Natural killer cell treated with Interleukin-12 subunit alpha and Interleukin-12 subunit beta and Interleukin-15 and Interleukin-18, amount 100 ng/mL, for 72 hours (primary cell): Measurements from ENCODE around the gene MMEL1. TPM values are rescaled to one million over a fixed set of nuclear protein-coding genes. Genes with fewer than 3 reads are reported as not detected.

Source experiments
- ATAC-seq, 2 donors: fragments of 150-1000 bp; cut with Tn5 transposase in 1 of 2; sonication (Bioruptor Pico), chemical (Tn5 transposase) in 1 of 2; 2 replicates each; pipeline ENCODE4 v1.10.0; 2021
- DNase-seq: peaks from one replicate; pipeline ENCODE4 v3.0.0; 2022; ENCODE audit warnings: low spot score
- H3K27ac Mint-ChIP-seq, 2 donors: 1 replicate in 1 of 2; 2 replicates in 1 of 2; pipeline ENCODE4 v1.8.0; 2022; ENCODE audit warnings: mixed read lengths in 2 of 2, mild to moderate bottlenecking in 1 of 2, moderate library complexity in 1 of 2
- H3K27me3 Mint-ChIP-seq, 2 donors: 1 replicate in 1 of 2; 2 replicates in 1 of 2; pipeline ENCODE4 v1.8.0; 2022; ENCODE audit warnings: mixed read lengths in 2 of 2
- H3K36me3 Mint-ChIP-seq: one replicate; pipeline ENCODE4 v1.8.0; 2022; ENCODE audit warnings: mixed read lengths
- H3K4me1 Mint-ChIP-seq, 2 donors: 1 replicate in 1 of 2; 2 replicates in 1 of 2; pipeline ENCODE4 v1.8.0; 2022; ENCODE audit warnings: low read depth in 2 of 2, mixed read lengths in 2 of 2, mild to moderate bottlenecking in 1 of 2
- H3K4me3 Mint-ChIP-seq: one replicate; pipeline ENCODE4 v1.8.0; 2022; ENCODE audit warnings: mixed read lengths
- H3K9me3 Mint-ChIP-seq: 2 replicates; pipeline ENCODE4 v1.8.0; 2022; ENCODE audit warnings: mixed read lengths
- total RNA-seq, 2 donors: library from RNA; stranded (reverse); gene quantifications; one replicate each; pipeline ENCODE4 v1.2.3, GENCODE V29; 2022

Gene MMEL1
- total RNA-seq, 2 donors from 2014 or later = 0.81 TPM; not detected in 1

GRCh38 chr1:2638466-2639115, 5.8 kb upstream of the MMEL1 start:
- H3K36me3 Mint-ChIP-seq = no peaks in the 10 kb centered on the region
- H3K9me3 Mint-ChIP-seq = no peaks in the 10 kb centered on the region
- no peak for ATAC-seq
- peaks cover 7 to 8% of the 10 kb centered on the region in 2 donors for H3K4me1 Mint-ChIP-seq
- H3K27ac Mint-ChIP-seq = no peak overlapping the region
- H3K27me3 Mint-ChIP-seq = peaks cover 5 to 6% of the 10 kb centered on the region in 2 donors
- DNase-seq = no peak
- no peak overlapping the region for H3K4me3 Mint-ChIP-seq

- H3K4me1 Mint-ChIP-seq = peaks cover 6 to 7% of the 10 kb centered on the region in 2 donors
- H3K27me3 Mint-ChIP-seq = peaks cover 5 to 6% of the 10 kb centered on the region in 2 donors
- no peaks in the 10 kb centered on the region for H3K9me3 Mint-ChIP-seq
- no peak for ATAC-seq
- no peak overlapping the region for H3K27ac Mint-ChIP-seq
- no peak for DNase-seq
- no peak overlapping the region for H3K4me3 Mint-ChIP-seq
- H3K36me3 Mint-ChIP-seq = no peaks in the 10 kb centered on the region
These were observed 4.8 kb upstream of the MMEL1 start for GRCh38 chr1:2637442-2638145.

GRCh38 chr1:2636733-2637132, 3.9 kb upstream of the MMEL1 start:
- DNase-seq = no peak
- Mint-ChIP-seq H3K36me3 (no peaks in the 10 kb centered on the region), H3K27ac (no peak overlapping the region)

GRCh38 chr1:2635361-2636010, 2.7 kb upstream of the MMEL1 start:
- no peak for ATAC-seq
- H3K27ac Mint-ChIP-seq = no peak overlapping the region
- H3K27me3 Mint-ChIP-seq = peaks cover 11 to 15% of the 10 kb centered on the region in 2 donors

More at GRCh38 chr1:2636733-2637132, 3.9 kb upstream of the MMEL1 start:
- Mint-ChIP-seq H3K9me3 (no peaks in the 10 kb centered on the region), H3K27me3 (peaks cover 6 to 8% of the 10 kb centered on the region in 2 donors), H3K4me3 (no peak overlapping the region), H3K4me1 (peaks cover 0 to 10% of the 10 kb centered on the region in 2 donors)
- no peak for ATAC-seq

GRCh38 chr1:2633936-2634491, 1.2 kb upstream of the MMEL1 start:
- peaks cover 7% of the 10 kb centered on the region for H3K9me3 Mint-ChIP-seq
- DNase-seq = no peak
- no peak overlapping the region for H3K27ac Mint-ChIP-seq
- peaks cover 5% of the 10 kb centered on the region for H3K36me3 Mint-ChIP-seq
- H3K4me1 Mint-ChIP-seq = peaks cover 5 to 16% of the 10 kb centered on the region in 2 donors
- ATAC-seq = no peak
- H3K27me3 Mint-ChIP-seq = peaks cover 14 to 25% of the 10 kb centered on the region in 2 donors
- H3K4me3 Mint-ChIP-seq = no peak overlapping the region

More at GRCh38 chr1:2635361-2636010, 2.7 kb upstream of the MMEL1 start:
- Mint-ChIP-seq H3K4me3 (no peak overlapping the region), H3K9me3 (peaks cover 4% of the 10 kb centered on the region), H3K4me1 (peaks cover 3 to 13% of the 10 kb centered on the region in 2 donors), H3K36me3 (peaks cover 3% of the 10 kb centered on the region)
- DNase-seq = no peak

- ATAC-seq = no peak
- Mint-ChIP-seq H3K27me3 (peaks cover 14 to 25% of the 10 kb centered on the region in 2 donors), H3K4me1 (peaks cover 5 to 16% of the 10 kb centered on the region in 2 donors), H3K9me3 (peaks cover 7% of the 10 kb centered on the region), H3K36me3 (peaks cover 5% of the 10 kb centered on the region), H3K27ac (no peak overlapping the region), H3K4me3 (no peak overlapping the region)
- no peak for DNase-seq
These were observed 635 bp upstream of the MMEL1 start for GRCh38 chr1:2633366-2633935.

- H3K27ac Mint-ChIP-seq = peak overlapping the region in 1 of 2 donors; percentile 63
- peaks cover 19 to 28% of the 10 kb centered on the region in 2 donors for H3K27me3 Mint-ChIP-seq
- ATAC-seq (no peak), DNase-seq (no peak)
- H3K4me3 Mint-ChIP-seq = no peak overlapping the region
- peaks cover 5% of the 10 kb centered on the region for H3K36me3 Mint-ChIP-seq
- H3K9me3 Mint-ChIP-seq = peaks cover 7% of the 10 kb centered on the region
- peaks cover 5 to 12% of the 10 kb centered on the region in 2 donors for H3K4me1 Mint-ChIP-seq
These were observed 775 bp downstream of the MMEL1 start for GRCh38 chr1:2632051-2632430.

GRCh38 chr1:2631136-2632050, 1.4 kb downstream of the MMEL1 start:
- Mint-ChIP-seq H3K4me3 (no peak overlapping the region), H3K9me3 (peaks cover 7% of the 10 kb centered on the region), H3K36me3 (peaks cover 5% of the 10 kb centered on the region), H3K27me3 (peaks cover 21 to 32% of the 10 kb centered on the region in 2 donors), H3K27ac (peak overlapping the region in 1 of 2 donors; percentile 63), H3K4me1 (peaks cover 5 to 9% of the 10 kb centered on the region in 2 donors)
- DNase-seq = no peak
- ATAC-seq = no peak

- Mint-ChIP-seq H3K27me3 (peaks cover 28 to 33% of the 10 kb centered on the region in 2 donors), H3K9me3 (peaks cover 7% of the 10 kb centered on the region), H3K4me3 (no peak overlapping the region), H3K27ac (no peak overlapping the region), H3K36me3 (peaks cover 5% of the 10 kb centered on the region), H3K4me1 (peaks cover 5 to 9% of the 10 kb centered on the region in 2 donors)
- no peak for ATAC-seq
- DNase-seq = no peak
These were observed 2.2 kb downstream of the MMEL1 start for GRCh38 chr1:2630498-2631135.

- no peak overlapping the region for H3K27ac Mint-ChIP-seq
- no peak overlapping the region for H3K4me3 Mint-ChIP-seq
- H3K9me3 Mint-ChIP-seq = peaks cover 7% of the 10 kb centered on the region
- ATAC-seq = no peak
- H3K4me1 Mint-ChIP-seq = peaks cover 5 to 9% of the 10 kb centered on the region in 2 donors
- no peak for DNase-seq
- peaks cover 30 to 33% of the 10 kb centered on the region in 2 donors for H3K27me3 Mint-ChIP-seq
- H3K36me3 Mint-ChIP-seq = peaks cover 5% of the 10 kb centered on the region
These were observed 3.0 kb downstream of the MMEL1 start for GRCh38 chr1:2629627-2630497.

GRCh38 chr1:2628933-2629626, 3.7 kb downstream of the MMEL1 start:
- no peak for DNase-seq
- peaks cover 5% of the 10 kb centered on the region for H3K36me3 Mint-ChIP-seq
- no peak for ATAC-seq
- no peak overlapping the region for H3K27ac Mint-ChIP-seq
- H3K9me3 Mint-ChIP-seq = peaks cover 7% of the 10 kb centered on the region
- H3K4me3 Mint-ChIP-seq = no peak overlapping the region
- peaks cover 30 to 36% of the 10 kb centered on the region in 2 donors for H3K27me3 Mint-ChIP-seq
- H3K4me1 Mint-ChIP-seq = peaks cover 5 to 9% of the 10 kb centered on the region in 2 donors
